Measurements from ENCODE around the gene MS4A10. TPM values are rescaled to one million over a fixed set of nuclear protein-coding genes. Genes with fewer than 3 reads are reported as not detected.

MS4A10 gene
- total RNA-seq, 3 donors from 2014 or later (not counting 1 experiment from before 2014, with no cell fraction given), result not detected

- no peaks in the 10 kb centered on the region for H3K9me3 ChIP-seq (ENCODE audit: control insufficient read depth, insufficient read depth, low read length)
- no peak overlapping the region for H3K4me3 ChIP-seq (ENCODE audit: low read length)
- intact Hi-C loops (cut with micrococcal nuclease), result loop anchor here (1.0 kb wide), 3 partner anchors 68 to 356 kb away; no protein-coding TSS in a partner anchor
- H3K27ac ChIP-seq (ENCODE audit: low read length), result no peak overlapping the region
- ATAC-seq (no peak), DNase-seq (no peak)
- H3K27me3 ChIP-seq (ENCODE audit: control insufficient read depth, insufficient read depth, low read length), result no peaks in the 10 kb centered on the region
- H3K4me3 Mint-ChIP-seq, result no peak overlapping the region
- H3K4me1 Mint-ChIP-seq, result peaks cover 0 to 5% of the 10 kb centered on the region in 2 donors
- H3K27me3 Mint-ChIP-seq (ENCODE audit: low read depth in 2 of 2), result peaks cover 0 to 15% of the 10 kb centered on the region in 2 donors
- H3K36me3 Mint-ChIP-seq, result no peaks in the 10 kb centered on the region
- no peaks in the 10 kb centered on the region for H3K36me3 ChIP-seq (ENCODE audit: control insufficient read depth, insufficient read depth, low read length)
- H3K9me3 Mint-ChIP-seq, result no peaks in the 10 kb centered on the region
- peaks cover 12% of the 10 kb centered on the region for H3K4me1 ChIP-seq (ENCODE audit: control insufficient read depth, insufficient read depth, low read length)
- TF ChIP-seq CTCF (IDR thresholded peaks at IDR 0.05), result no peak
- 78% methylated on average over 7 of the region's 7 CpGs for WGBS (ENCODE audit: insufficient coverage)
- H3K27ac Mint-ChIP-seq, result no peak overlapping the region
Observed at GRCh38 chr11:60831501-60832079, 46.5 kb downstream of the MS4A10 start.

GRCh38 chr11:60834742-60835533 lies 49.8 kb downstream of the MS4A10 start:
- Histone ChIP-seq H3K4me3 (ENCODE audit: low read length) (no peak overlapping the region), H3K27me3 (ENCODE audit: control insufficient read depth, insufficient read depth, low read length) (no peaks in the 10 kb centered on the region), H3K9me3 (ENCODE audit: control insufficient read depth, insufficient read depth, low read length) (no peaks in the 10 kb centered on the region), H3K27ac (ENCODE audit: low read length) (no peak overlapping the region), H3K4me1 (ENCODE audit: control insufficient read depth, insufficient read depth, low read length) (peaks cover 12% of the 10 kb centered on the region), H3K36me3 (ENCODE audit: control insufficient read depth, insufficient read depth, low read length) (no peaks in the 10 kb centered on the region)
- WGBS (ENCODE audit: insufficient coverage), result 70% methylated on average over 7 of the region's 7 CpGs
- Mint-ChIP-seq H3K4me3 (no peak overlapping the region), H3K9me3 (no peaks in the 10 kb centered on the region), H3K4me1 (peaks cover 0 to 5% of the 10 kb centered on the region in 2 donors), H3K36me3 (no peaks in the 10 kb centered on the region), H3K27ac (peak overlapping the region in 1 of 2 donors; percentile 43), H3K27me3 (ENCODE audit: low read depth in 2 of 2) (peaks cover 0 to 12% of the 10 kb centered on the region in 2 donors)
- no peak for DNase-seq
- intact Hi-C loops (cut with micrococcal nuclease), result no loop called here
- ATAC-seq, result no peak
- TF ChIP-seq CTCF (IDR thresholded peaks at IDR 0.05), result no peak

- H3K27ac ChIP-seq (ENCODE audit: low read length), result no peak overlapping the region
- peaks cover 12% of the 10 kb centered on the region for H3K4me1 ChIP-seq (ENCODE audit: control insufficient read depth, insufficient read depth, low read length)
- ATAC-seq, result no peak
- no peaks in the 10 kb centered on the region for H3K9me3 ChIP-seq (ENCODE audit: control insufficient read depth, insufficient read depth, low read length)
- H3K36me3 ChIP-seq (ENCODE audit: control insufficient read depth, insufficient read depth, low read length), result no peaks in the 10 kb centered on the region
- Mint-ChIP-seq H3K36me3 (no peaks in the 10 kb centered on the region), H3K27ac (peak overlapping the region in 1 of 2 donors; percentile 43), H3K4me1 (peaks cover 0 to 5% of the 10 kb centered on the region in 2 donors), H3K9me3 (no peaks in the 10 kb centered on the region), H3K27me3 (ENCODE audit: low read depth in 2 of 2) (peaks cover 0 to 12% of the 10 kb centered on the region in 2 donors), H3K4me3 (no peak overlapping the region)
- no peak overlapping the region for H3K4me3 ChIP-seq (ENCODE audit: low read length)
- 72% methylated on average over 3 of the region's 3 CpGs for WGBS (ENCODE audit: insufficient coverage)
- TF ChIP-seq CTCF (IDR thresholded peaks at IDR 0.05), result no peak
- no peak for DNase-seq
- intact Hi-C loops (cut with micrococcal nuclease), result no loop called here
- H3K27me3 ChIP-seq (ENCODE audit: control insufficient read depth, insufficient read depth, low read length), result no peaks in the 10 kb centered on the region
Observed at GRCh38 chr11:60835534-60835846, 50.4 kb downstream of the MS4A10 start.
